GM18858 (cell line): ENCODE data around the gene CCNY.

ENCODE experiments used
- ATAC-seq: cut with Tn5 transposase; IDR thresholded peaks from one replicate; pipeline ENCODE4 v1.9.1; 2021; ENCODE audit not compliant: unreplicated experiment

CCNY gene

DNA sequence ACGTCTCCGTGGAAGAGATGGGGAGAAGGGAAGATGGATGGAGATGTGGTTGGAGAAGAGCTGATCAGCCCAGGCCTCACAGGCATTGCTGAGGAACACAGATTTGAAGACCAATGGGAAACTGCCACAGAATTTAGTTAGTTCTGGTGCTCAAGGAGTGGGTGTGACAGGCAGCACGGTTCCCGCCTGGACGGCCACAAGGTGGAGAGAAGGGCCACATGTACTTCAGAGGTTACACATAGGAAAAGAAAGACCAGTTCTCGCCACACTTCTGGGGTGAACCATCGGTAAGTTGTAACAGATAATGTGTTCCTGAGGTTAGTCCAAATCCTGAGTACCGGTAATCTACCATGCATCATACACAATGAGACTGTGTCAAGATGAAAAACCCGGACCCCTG lies 239.3 kb downstream of the CCNY start:
- ATAC-seq = no peak

DNA sequence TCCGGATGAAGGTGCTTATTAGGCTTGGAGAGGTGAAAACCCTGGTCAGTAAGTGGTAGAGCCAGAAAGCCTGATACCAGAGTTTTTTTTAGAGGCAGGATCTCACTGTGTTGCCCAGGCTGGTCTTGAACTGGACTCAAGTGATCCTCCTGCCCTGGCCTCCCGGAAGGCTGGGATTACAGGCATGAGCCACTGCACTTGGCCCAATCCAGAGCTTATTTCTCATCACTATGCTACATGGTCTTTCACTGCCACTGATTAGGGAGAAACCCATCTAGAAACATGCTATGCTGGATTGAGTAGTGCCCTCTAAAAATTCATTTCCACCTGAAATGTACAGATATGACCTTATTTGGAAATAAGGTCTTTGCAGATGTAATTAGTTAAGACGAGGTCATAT lies 240.4 kb downstream of the CCNY start:
- ATAC-seq = no peak

DNA sequence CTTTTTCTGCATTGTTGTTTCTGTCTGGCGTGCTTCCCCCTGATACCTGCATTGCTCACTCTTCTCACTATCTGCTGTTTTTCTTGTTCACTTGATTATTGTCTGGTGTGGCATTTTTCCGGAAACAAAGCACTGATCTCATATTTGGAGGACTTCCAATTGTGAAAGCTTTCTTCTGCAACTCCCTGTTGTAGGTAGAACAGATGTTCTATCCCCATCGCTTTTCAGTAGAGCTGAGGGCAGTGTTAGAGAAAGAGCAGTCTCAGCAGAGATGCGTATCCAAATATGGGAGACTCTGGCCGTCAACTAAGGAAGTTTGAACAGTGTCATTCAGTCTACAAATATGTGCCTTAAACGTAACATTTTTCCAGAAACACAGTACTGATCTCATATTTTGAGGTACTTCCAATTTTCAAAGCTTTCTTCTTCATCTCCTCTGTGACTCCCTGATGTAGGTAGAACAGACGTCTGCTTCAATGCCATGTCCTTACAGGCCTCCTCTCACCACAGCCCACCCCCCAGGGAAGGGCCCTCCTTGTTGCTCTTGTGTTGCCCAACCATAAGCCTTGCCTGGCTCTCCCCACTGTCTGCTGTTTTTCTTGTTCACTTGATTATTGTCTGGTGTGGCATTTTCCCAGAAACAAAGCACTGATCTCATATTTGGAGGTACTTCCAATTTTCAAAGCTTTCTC lies 241.8 kb downstream of the CCNY start:
- ATAC-seq = no peak

DNA sequence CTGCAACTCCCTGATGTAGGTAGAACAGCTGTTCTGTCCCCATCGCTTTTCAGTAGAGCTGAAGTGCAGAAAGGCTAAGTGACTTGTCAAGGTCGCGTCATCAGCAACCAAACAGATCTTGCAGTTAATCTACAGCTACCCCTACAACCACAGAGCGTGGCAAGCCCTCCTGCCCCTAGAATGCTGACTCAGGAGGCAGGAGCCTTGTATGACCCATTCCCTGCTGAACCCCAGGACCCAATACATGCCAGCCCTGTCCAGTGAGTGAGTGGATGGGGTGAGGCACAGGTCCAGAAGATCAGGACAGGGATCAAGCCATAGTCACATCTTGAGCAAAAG lies 242.3 kb downstream of the CCNY start:
- no peak for ATAC-seq

DNA sequence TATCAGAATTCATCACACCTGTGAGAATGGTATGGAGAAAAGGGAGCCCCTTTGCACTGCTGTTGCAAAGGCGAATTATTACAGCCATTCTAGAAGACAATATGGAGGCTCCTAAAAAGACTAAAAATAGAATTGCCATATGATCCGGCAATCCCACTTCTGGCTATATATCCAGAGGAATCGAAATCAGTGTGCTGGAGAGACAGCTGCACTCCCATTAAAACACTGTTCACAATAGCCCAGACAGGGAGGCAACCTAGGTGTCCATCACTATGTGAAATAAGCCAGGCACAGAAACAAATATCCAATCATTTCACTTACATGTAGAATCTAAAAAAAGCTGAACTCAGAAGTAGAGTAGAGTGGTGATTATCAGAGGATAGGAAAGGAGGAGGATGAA lies 242.8 kb downstream of the CCNY start:
- ATAC-seq = no peak

DNA sequence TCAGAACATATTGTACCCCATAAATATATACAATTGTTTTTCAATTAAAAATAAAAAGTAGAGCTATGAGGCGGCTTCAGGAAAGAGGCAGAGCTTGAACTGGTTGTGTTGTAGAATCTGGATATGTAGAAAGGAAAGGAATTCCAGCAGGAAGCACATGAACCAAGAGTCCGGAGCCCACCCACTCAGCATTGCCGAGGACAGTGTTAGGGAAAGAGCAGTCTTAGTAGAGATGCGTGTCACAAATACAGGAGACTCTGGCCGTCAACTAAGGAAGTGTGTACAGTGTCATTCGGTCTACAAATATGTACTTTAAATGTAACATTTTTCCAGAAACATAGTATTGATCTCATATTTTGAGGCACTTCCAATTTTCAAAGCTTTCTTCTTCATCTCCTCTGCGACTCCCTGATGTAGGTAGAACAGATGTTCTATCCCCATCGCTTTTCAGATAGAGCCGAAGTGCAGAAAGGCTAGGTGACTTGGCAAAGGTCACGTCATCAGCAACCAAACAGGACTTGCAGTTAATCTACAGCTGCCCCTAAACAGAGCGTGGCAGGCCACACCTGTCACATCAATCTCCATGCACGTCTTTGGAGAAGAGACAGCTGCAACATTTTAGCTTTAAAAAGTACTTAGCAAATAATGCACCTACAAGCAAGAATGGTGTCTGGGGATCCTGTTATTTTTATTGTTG lies 243.6 kb downstream of the CCNY start:
- no peak for ATAC-seq

DNA sequence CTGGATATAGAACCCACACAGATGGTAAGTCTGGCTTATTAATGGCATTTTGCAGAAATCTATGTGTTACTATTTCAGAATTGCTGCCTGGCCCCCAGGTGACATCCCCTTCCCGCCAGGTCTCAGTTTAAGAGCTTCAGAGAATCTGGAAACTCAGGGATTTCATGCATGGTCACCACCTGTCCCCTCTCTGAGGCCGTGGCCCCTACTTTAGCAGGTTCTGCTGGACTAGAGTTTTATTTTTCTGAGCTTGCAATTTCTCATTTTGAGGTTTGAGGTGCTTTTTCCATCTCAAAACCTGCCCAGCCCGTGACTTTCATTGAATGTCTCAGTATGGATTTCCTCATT lies 244.1 kb downstream of the CCNY start:
- ATAC-seq = no peak

DNA sequence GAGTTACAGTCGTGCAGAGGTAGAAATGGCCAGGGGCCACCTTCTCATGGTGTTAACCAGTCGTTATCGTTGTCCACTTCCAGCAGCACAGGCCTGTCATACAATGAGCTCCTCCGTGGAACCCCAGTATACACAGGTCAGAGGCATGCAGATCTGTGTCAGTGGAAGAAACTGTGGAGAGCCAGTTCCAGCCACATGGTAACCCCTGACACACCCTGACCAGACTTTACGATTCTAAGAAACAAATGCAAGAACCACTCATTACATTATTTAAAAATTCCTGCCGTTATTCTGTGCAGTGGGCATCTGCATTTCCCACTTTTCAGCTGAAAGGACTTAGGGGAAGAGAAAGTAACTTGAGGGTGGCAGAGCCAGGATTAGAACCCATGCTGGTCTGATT lies 245.3 kb downstream of the CCNY start:
- ATAC-seq = no peak

DNA sequence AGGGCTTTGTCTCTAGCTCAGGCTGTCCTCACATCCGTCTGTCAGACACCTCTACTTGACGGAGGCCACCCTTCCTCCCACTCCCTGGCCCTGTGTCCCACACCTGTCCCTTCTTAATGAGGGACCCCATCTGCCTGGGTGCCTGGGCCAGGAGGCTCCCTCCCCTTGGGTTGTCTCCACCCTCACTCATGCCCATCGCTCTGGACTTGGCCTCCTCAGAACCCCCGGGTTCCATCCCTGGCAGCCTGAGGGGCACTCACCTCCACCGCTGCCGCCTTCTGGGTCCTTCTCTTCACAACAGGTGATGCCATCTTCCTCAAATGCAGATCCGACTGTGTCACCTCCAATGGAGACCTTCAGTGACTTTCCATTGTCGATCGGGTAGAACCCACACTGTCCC lies 248.6 kb downstream of the CCNY start:
- no peak for ATAC-seq

DNA sequence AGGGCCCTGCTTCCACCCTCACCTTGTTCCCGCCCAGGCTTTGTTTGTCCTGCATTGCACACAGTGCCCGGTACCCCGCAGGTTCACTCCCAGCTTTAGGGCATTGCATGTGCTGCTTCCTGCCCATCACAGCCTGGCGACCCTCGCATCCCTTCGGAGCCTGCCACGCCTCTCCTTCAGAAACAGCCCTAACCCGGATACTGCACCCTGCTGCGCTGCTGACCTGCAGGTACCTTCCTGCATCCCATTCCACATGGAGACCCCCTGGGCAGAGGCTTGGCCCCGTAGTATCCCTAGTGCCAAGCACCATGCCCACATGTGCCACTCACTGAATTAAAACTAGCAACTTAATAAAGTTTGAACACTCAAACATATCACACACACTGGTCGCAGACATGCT lies 249.0 kb downstream of the CCNY start:
- no peak for ATAC-seq

DNA sequence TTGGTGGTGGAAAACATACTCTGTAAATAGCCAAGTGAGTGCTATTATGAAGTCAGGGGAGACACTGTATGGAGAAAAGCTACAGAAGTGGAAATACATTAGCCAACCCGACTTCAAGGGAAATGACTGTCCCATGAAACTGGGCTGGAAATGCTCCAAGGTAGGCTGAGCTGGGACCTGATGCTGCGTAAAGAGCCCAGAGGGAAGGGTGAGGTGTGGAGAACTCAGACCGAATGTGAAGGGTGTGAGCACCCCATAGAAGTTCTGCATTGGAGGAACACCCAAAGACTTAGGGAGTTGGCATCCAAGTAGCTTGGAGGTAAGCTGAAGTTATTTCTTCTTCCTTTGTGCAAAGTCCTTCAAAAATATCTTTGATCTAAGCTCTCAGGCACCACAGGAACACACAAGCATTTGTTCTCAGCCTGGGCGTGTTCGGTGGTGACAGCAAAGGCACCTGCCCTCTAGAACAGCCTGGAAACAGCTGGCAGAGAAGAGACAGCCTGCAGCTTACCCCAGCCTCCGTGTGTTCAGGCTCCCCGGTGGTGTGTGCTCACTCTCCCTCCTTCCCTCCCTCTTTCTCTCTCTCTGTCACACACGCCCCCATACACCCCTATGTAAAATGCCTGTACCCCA lies 249.7 kb downstream of the CCNY start:
- ATAC-seq = no peak

DNA sequence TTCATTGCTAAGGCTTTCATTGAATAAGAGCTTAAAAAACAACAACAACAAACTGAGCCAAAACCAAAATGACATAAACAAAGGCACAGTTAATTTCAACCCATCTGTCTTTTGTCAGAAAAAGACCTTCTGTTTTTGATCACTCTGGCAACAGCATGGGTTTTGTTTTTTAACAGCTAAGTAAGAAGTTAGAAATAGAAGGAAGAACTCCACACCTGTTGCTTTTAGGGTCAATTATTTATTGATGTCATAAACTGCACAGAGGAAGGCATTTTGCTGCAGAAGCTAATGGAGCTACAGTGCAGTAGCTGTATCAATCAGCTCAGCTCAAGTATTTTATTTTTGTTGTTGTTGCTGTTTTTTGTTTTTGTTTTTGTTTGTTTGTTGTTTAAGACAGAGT lies 252.5 kb downstream of the CCNY start:
- no peak for ATAC-seq

DNA sequence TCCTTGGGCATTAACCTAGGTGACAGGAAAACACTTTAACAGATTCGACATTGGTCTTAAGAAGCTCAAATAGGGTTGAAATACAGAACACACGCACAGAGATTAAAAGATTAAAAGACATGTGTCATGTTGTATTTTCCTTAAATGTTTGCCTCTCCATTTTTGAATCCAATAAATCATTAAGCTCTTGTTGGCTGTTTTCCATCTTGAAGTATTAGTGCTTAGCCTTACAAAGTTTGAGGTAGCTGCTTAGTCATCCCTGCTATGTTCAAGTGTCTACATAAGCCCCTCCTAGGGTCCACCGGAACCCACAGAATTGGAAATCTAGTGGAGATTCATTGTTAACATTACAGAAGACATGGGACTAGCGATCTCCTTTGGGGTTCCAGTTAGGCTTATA lies 256.1 kb downstream of the CCNY start:
- no peak for ATAC-seq

DNA sequence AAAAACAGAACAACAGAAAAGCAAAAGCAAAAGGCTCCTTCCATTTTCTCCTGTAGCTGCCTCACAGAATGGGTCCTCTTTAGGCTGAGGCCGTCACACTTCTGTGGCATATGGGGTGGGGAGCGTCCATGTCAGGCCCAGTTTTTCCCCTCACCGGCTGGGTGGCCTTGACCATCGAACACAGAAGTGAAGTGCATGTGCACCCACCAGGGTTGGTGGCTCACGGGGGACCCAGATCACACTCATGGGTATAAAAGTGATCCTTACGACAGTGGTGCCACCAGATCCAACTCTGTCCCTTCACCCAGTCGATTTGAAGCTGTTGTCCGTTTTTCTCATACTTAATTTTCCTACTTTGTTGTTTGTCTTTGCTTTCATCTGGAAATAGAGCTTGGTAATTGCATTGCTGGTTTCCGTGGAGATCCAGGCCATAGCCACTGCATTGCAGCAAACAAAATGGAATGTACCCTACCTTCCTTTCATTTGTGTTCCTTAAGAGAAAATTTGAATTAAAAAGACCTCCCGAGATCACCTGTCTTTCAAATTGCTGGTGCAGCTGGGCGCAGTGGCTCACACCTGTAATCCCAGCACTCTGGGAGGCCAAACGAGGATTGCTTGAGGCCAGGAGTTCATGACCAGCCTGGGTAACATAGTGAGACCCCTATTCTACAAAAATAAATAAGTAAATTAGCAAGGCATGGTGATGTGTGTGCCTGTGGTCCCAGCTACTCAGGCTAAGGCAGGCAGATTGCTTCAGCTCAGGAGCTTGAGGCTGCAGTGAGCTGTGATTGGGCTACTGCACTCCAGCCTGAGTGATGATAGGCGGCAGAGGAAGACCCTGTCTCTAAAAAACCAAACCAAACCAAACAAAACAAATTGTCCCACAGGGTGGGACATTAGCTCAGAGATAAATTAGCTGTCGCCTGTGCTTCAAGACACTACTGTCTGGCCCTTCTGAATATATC lies 258.1 kb downstream of the CCNY start:
- ATAC-seq = no peak

DNA sequence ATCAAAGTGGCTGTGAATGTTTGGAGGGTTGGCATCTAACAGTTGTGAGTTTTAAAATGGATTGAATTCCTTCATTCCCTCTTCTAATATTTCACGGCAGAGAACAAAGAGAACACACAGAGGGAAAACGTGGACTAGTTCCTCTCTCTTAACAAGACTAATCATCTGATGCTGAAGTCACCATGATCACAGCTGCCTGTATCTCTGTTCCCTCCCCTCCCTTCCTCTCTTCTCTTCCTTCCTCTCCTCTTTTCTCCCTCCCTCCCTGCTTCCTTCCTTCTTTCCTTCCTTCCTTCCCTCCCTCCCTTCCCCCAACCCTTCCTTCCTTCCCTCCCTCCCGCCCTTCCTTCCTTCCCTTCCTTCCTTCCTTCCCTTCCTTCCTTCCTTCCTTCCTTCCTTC lies 258.8 kb downstream of the CCNY start:
- ATAC-seq = no peak

DNA sequence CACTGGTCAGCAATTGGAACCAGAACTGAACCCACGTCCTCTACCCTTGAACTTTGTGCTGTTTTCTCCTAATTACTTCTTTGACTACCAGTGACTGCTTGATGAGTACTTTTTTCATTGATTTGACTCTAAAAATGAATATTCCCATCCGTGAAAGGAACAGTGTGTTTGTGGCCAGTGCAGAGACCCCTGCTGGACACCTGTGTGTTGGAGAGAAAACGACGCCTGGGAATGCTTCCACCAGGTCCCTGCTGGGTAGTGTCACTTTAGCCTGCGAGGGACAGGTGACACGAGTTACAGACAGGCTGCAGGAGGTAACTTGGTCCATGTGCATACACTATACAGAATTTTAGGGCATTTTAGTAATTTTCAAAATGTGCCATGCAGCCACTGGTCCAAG lies 262.1 kb downstream of the CCNY start:
- ATAC-seq = no peak

DNA sequence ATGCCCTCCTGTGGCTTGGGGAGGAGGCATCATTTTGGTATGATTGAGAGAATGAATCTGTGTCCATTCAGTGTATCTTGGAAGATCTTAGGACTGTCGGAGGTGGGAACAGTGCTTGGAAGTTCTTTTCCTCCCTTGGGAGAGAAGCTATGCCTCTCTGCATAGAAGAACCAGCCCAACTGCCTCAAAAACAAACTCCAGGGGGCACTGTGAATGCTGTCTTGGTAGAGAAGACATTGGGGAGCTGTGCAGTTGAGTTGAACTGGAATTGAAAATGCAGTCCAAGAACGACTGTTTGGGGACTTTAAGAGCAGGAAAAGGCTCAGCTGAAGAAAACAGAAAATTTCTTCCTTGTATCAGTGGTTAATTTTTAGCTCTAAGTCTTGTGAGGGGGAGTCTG lies 263.9 kb downstream of the CCNY start:
- ATAC-seq = no peak

DNA sequence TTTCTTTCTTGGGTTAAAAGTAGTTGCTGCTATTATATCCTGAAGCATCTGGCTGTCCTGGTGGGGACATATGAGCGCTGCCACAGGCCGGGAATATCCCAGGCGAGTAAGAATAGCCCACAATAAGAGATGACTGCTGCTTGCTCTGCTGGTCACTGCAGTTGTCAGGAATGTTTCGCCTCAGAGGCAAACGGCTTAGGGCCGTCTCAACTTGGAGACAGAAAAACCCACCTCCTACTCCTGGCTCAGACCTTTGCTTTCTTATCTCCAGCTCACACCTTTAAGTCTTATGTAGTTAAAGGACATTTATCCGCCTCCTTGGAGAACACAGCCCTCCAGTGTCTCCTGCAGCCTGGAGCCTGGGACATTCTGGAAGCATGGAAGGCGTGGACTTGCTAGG lies 268.9 kb downstream of the CCNY start, which contains the start of gene GJD4:
Gene GJD4 (plus strand): TSS at position 151 of the 400 bp plus-strand sequence. CDS start 227 bp downstream, at position 378.
- no peak for ATAC-seq

DNA sequence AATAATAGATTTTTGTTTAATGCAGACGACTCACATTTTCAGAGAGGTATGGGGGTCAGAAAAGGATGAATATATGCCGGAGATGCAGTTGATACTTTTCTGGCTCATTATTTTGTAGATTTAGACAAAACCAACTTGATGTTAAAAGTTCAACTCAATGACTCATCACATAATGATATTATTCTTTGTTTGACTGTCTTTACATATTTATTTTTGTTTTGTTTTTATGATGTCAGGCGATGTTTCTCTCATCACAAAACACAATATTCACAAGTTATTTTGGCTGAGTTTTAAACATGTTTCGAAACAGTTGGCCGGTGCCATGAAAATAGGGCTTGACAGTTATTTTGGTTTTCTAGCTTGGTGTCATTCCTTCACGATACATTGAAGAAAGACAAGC lies 270.1 kb downstream of the CCNY start:
- no peak for ATAC-seq

DNA sequence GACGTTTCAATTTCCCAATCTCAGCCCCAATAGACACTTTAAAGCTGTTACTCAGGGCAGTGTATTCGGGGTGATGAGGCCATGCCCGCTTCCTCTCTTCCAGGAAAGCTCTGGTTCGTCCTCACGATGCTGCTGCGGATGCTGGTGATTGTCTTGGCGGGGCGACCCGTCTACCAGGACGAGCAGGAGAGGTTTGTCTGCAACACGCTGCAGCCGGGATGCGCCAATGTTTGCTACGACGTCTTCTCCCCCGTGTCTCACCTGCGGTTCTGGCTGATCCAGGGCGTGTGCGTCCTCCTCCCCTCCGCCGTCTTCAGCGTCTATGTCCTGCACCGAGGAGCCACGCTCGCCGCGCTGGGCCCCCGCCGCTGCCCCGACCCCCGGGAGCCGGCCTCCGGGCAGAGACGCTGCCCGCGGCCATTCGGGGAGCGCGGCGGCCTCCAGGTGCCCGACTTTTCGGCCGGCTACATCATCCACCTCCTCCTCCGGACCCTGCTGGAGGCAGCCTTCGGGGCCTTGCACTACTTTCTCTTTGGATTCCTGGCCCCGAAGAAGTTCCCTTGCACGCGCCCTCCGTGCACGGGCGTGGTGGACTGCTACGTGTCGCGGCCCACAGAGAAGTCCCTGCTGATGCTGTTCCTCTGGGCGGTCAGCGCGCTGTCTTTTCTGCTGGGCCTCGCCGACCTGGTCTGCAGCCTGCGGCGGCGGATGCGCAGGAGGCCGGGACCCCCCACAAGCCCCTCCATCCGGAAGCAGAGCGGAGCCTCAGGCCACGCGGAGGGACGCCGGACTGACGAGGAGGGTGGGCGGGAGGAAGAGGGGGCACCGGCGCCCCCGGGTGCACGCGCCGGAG lies 271.4 kb downstream of the CCNY start:
- ATAC-seq = no peak

DNA sequence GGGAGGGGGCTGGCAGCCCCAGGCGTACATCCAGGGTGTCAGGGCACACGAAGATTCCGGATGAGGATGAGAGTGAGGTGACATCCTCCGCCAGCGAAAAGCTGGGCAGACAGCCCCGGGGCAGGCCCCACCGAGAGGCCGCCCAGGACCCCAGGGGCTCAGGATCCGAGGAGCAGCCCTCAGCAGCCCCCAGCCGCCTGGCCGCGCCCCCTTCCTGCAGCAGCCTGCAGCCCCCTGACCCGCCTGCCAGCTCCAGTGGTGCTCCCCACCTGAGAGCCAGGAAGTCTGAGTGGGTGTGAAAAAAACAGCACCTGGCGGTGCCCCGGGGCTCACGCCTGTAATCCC lies 272.0 kb downstream of the CCNY start:
- ATAC-seq = no peak
